ENCODE data around the gene SYNE2.

SYNE2 gene

GRCh38 chr14:63952933-63953437 is 100.2 kb downstream of the SYNE2 start:
- DNase-seq (ENCODE audit: low read depth in 2 of 2, low spot score in 1 of 2), result no peak

- DNase-seq (ENCODE audit: low read depth in 2 of 2, low spot score in 1 of 2), result no peak
These were observed 103.5 kb downstream of the SYNE2 start for GRCh38 chr14:63956326-63956725.

GRCh38 chr14:63960926-63961567 is 108.2 kb downstream of the SYNE2 start:
- DNase-seq (ENCODE audit: low read depth in 2 of 2, low spot score in 1 of 2), result no peak

GRCh38 chr14:63962906-63963305 is 110.1 kb downstream of the SYNE2 start:
- DNase-seq (ENCODE audit: low read depth in 2 of 2, low spot score in 1 of 2), result no peak

DNA sequence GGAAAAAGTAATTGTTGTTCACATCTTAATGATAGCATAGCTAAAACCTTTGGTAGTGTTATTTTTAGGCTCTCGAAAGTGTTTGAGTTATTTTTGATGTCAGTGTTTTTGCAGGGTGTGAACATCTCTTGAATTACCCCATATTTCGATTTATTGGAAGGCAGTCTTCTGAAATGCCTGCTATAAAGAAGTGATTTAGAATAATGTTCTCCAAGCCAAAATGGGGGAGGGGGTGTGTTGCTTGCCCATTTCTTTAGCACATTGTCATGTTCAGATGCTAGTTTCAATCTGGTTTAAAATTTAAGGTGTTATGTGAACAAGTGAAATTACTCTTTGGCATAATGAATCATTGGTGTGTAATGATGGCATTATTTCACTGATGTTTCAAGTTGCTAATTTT is 110.6 kb downstream of the SYNE2 start:
- DNase-seq (ENCODE audit: low read depth in 2 of 2, low spot score in 1 of 2), result no peak

GRCh38 chr14:63964113-63964512 is 111.3 kb downstream of the SYNE2 start:
- no peak for DNase-seq (ENCODE audit: low read depth in 2 of 2, low spot score in 1 of 2)

- DNase-seq (ENCODE audit: low read depth in 2 of 2, low spot score in 1 of 2), result no peak
These were observed 113.6 kb downstream of the SYNE2 start for GRCh38 chr14:63966407-63966806.

GRCh38 chr14:63972323-63972932 is 119.6 kb downstream of the SYNE2 start:
- DNase-seq (ENCODE audit: low read depth in 2 of 2, low spot score in 1 of 2), result no peak

GRCh38 chr14:63974176-63974575 is 121.4 kb downstream of the SYNE2 start:
- no peak for DNase-seq (ENCODE audit: low read depth in 2 of 2, low spot score in 1 of 2)

DNA sequence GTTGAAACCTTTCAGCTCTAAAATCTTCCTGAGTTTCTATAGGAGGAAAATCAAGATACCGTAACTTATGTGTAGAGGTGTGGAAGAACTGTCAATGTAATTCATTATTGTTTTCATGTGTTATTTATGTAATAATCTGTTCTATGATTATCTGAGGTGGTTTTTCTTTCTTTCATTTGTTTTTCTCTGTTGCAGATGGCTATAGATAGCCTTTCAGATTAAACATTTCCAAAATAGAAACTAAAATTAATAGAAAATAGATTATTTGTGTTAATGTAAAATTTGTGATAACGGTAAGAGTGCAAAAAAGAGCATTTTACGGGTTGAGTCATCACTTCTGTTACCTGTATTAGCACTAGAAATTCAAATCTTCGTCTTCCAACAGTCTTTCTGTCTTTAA is 128.8 kb downstream of the SYNE2 start:
- DNase-seq (ENCODE audit: low read depth in 2 of 2, low spot score in 1 of 2), result no peak

DNA sequence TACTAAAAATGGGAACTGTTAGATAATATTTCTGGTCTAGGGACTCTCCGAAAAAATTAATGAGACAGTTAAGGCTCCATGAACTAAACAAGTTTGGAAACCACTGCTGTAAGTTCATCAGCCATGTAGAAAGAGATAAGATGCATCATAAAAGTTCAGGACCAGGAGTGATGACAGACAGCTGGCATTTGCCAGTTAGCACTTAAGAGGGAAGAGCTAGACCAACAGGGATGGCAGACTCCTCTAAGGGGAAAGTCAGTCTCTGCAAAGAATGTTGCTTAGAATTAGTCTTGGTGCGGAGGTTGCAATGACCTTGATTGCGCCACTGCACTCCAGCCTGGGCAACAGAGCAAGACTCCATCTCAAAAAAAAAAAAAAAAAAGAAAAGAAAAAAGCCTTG is 129.4 kb downstream of the SYNE2 start:
- no peak for DNase-seq (ENCODE audit: low read depth in 2 of 2, low spot score in 1 of 2)

DNA sequence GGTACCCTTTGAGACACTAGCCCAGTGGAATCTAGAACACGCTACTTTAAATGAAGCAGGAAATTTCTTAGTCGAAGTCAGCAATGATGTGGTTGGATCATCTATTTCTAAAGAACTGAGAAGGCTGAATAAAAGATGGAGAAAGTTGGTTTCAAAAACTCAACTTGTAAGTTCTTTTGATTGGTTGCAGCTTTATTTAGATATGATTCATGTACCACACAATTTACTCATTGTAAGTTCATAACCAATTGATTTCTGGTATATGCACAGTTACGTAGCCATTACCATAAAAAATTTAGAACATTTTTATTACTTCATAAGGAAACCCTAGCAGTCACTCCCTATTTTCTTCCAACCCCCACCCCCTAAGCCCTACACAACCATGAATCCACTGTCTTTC is 129.8 kb downstream of the SYNE2 start:
- DNase-seq (ENCODE audit: low read depth in 2 of 2, low spot score in 1 of 2), result no peak

DNA sequence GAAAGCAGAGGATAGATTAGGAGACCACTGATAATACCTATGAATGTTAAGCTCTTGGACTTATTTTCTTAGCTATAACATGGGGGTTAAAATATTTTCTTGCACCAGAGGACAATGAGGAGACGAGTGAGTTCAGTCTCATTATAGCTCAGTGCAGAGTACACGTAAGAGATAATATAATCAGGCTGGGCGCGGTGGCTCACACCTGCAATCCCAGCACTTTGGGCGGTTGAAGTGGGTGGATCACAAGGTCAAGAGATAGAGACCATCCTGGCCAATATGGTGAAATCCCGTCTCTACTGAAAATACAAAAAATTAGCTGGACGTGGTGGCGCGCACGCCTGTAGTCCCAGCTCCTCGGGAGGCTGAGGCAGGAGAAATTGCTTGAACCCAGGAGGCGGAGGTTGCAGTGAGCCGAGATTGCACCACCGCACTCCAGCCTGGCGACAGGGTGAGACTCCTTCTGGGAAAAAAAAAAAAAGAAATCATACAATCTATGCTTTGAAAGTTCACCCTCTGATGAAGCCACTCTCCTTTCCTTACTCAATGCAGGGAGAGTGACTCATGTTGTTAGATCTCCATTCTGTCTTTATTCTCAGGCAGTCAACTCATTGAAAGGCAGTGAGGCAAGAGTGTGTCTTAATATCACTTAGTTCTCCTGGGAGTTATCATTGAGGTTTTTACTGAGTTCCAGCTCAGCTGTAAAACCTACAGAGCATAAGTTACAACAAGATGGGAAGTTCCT is 134.2 kb downstream of the SYNE2 start:
- DNase-seq (ENCODE audit: low read depth in 2 of 2, low spot score in 1 of 2), result no peak

DNA sequence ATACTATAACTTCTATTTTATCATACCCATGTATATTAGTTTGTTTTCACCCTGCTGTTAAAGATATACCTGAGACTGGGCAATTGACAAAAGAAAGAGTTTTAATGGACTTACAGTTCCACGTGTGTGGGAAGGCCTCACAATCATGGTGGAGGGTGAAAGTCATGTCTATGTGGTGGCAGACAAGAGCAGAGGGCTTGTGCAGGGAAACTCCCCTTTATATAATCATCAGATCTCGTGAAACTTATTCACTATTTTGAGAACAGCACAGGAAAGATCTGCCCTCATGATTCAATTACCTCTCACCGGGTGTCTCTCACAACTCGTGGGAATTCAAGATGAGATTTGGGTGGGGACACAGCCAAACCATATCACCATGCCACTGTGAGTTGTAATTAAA is 135.8 kb downstream of the SYNE2 start:
- no peak for DNase-seq (ENCODE audit: low read depth in 2 of 2, low spot score in 1 of 2)

GRCh38 chr14:63991833-63992232 is 139.0 kb downstream of the SYNE2 start:
- no peak for DNase-seq (ENCODE audit: low read depth in 2 of 2, low spot score in 1 of 2)

- DNase-seq (ENCODE audit: low read depth in 2 of 2, low spot score in 1 of 2), result no peak
These were observed 140.1 kb downstream of the SYNE2 start for GRCh38 chr14:63992858-63993257.

- no peak for DNase-seq (ENCODE audit: low read depth in 2 of 2, low spot score in 1 of 2)
These were observed 141.2 kb downstream of the SYNE2 start for GRCh38 chr14:63993992-63994391.

GRCh38 chr14:63995285-63995684 is 142.5 kb downstream of the SYNE2 start:
- DNase-seq (ENCODE audit: low read depth in 2 of 2, low spot score in 1 of 2), result no peak

GRCh38 chr14:63996016-63996415 is 143.2 kb downstream of the SYNE2 start:
- DNase-seq (ENCODE audit: low read depth in 2 of 2, low spot score in 1 of 2), result no peak

DNA sequence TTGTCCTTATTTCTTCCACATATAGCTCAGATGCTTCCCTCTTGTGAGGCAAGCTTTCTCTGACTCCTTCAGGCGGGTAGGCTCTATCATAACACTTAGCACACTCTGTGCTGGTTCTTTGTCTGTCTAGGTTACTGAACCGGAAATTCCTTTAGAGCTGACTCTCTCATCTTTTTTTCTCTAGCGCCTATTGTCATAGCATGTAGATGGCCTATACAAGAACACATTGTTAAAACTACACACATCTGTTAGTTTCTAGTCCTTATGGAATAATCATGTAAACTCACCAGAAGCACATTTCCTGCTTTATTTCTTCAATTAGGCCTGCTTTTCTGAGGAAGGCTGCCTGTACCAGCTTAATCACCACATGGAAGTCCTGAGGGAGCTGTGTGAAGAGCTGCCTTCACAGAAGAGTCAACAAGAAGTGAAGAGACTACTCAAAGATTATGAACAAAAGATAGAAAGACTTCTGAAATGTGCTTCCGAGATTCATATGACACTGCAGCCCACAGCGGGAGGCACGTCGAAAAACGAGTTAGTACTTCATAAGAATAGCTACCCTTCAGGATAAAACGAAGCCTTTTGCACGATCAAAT is 143.9 kb downstream of the SYNE2 start:
- no peak for DNase-seq (ENCODE audit: low read depth in 2 of 2, low spot score in 1 of 2)

GRCh38 chr14:64000749-64001148 is 147.9 kb downstream of the SYNE2 start:
- no peak for DNase-seq (ENCODE audit: low read depth in 2 of 2, low spot score in 1 of 2)

DNA sequence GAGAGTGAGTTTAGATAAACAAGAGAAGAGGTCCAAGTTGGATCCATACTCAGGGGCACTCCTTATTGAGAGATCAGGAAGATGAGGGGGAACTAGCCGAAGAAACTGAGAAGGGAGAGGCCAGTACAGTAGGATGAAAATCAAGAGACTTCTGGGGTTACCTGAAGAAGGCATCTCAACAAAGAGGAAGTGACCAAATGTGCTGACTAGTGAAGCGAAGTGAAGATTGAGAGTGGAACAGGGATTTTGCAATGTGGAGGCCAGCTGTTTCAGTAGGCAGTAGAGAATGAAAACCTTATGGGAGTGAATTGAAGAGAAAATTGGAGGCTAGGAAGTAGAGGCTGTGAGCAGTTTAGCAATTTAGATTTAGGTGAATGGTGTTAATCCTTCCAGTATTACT is 153.0 kb downstream of the SYNE2 start:
- DNase-seq (ENCODE audit: low read depth in 2 of 2, low spot score in 1 of 2), result no peak

All from stimulated activated CD8-positive, alpha-beta memory T cell treated with anti-CD3 and anti-CD28 coated beads, Interleukin-4, amount 100 ng/mL, for 4 hours (primary cell).